A549 (cell line): Measurements from ENCODE around the gene EFCAB14.

Experiments used
- BHLHE40 ChIP-seq: IDR thresholded peaks from 2 replicates; pipeline ENCODE4 v1.6.1; 2012; ENCODE audit warnings: low read depth, low read length, inconsistent platforms
- CTCF ChIP-seq: fragments of >200 bp; sonication (Bioruptor Twin); formaldehyde crosslinking; IDR thresholded peaks from 3 replicates; pipeline ENCODE4 v1.5.1; 2016
- HMGXB4 ChIP-seq: fragments of 250-450 bp; sonication (Bioruptor Pico); IDR thresholded peaks from 2 replicates; pipeline ENCODE4 v1.5.0; 2021; ENCODE audit warnings: mild to moderate bottlenecking, moderate library complexity, borderline replicate concordance
- JUN ChIP-seq, 2 experiments: fragments of >200 bp; sonication (Bioruptor Twin); formaldehyde crosslinking; IDR thresholded peaks; 2 replicates in 1 of 2; 3 replicates in 1 of 2; pipeline ENCODE4 v1.6.1; 2016 to 2017
- KDM5A ChIP-seq: fragments of 200-600 bp; sonication (generic); IDR thresholded peaks from 2 replicates; pipeline ENCODE4 v1.6.1; 2016; ENCODE audit warnings: antibody characterized with exemption, mild to moderate bottlenecking
- RNF2 ChIP-seq: fragments of 200-600 bp; sonication (generic); IDR thresholded peaks from 2 replicates; pipeline ENCODE4 v1.6.1; 2016; ENCODE audit warnings: low read depth, mild to moderate bottlenecking, antibody characterized with exemption, moderate library complexity, borderline replicate concordance
- ZC3H11A ChIP-seq: fragments of 450-650 bp; IDR thresholded peaks from 2 replicates; pipeline ENCODE4 v1.6.1; 2014; ENCODE audit warnings: antibody characterized with exemption, mild to moderate bottlenecking

GRCh38 chr1:46718340-46718726, 581 bp downstream of the EFCAB14 start:
- no peak for TF ChIP-seq CTCF
- no peak for TF ChIP-seq JUN (IDR thresholded peaks at IDR 0.05)
- no peak for TF ChIP-seq BHLHE40
- TF ChIP-seq HMGXB4 (CRISPR knock-in tag), result no peak
- no peak for TF ChIP-seq KDM5A
- TF ChIP-seq ZC3H11A, result no peak
- no peak for TF ChIP-seq RNF2
